HG03280 (cell line): Measurements from ENCODE around the gene RND1.
"Not testable (repeated sequence)": the region's sequence is repeated elsewhere in the genome, so short reads cannot be mapped to it uniquely, and the experiment has no call there.

Experiments
- ATAC-seq: cut with Tn5 transposase; IDR thresholded peaks from one replicate; pipeline ENCODE4 v1.9.1; 2021; ENCODE audit warnings: mild to moderate bottlenecking, moderate library complexity; ENCODE audit not compliant: unreplicated experiment

The RND1 gene

GRCh38 chr12:48865281-48866051 is at the start of gene RND1:
Gene RND1, minus strand, starts transcription at chr12:48865870. Its CDS starts 103 bp downstream, at chr12:48865767.
- ATAC-seq: peak; percentile 95

GRCh38 chr12:48910196-48910595 is 44.5 kb upstream of the RND1 start:
- ATAC-seq: no peak

GRCh38 chr12:48909698-48910097 is 44.0 kb upstream of the RND1 start:
- not testable (repeated sequence) for ATAC-seq

GRCh38 chr12:48907245-48907644 is 41.6 kb upstream of the RND1 start:
- ATAC-seq: no peak

GRCh38 chr12:48903982-48904411 is 38.3 kb upstream of the RND1 start:
- peak; percentile 76 for ATAC-seq

GRCh38 chr12:48903363-48903981 is 37.8 kb upstream of the RND1 start:
- no peak for ATAC-seq

GRCh38 chr12:48901278-48901677 is 35.6 kb upstream of the RND1 start:
- peak; percentile 64 for ATAC-seq

- no peak for ATAC-seq
Observed at GRCh38 chr12:48899651-48900050, 34.0 kb upstream of the RND1 start.

GRCh38 chr12:48894271-48894670 is 28.6 kb upstream of the RND1 start:
- no peak for ATAC-seq

GRCh38 chr12:48890657-48891418 is 25.2 kb upstream of the RND1 start:
- no peak for ATAC-seq

GRCh38 chr12:48889679-48890078 is 24.0 kb upstream of the RND1 start:
- no peak for ATAC-seq

- no peak for ATAC-seq
Observed at GRCh38 chr12:48883305-48884161, 17.9 kb upstream of the RND1 start.

- no peak for ATAC-seq
Observed at GRCh38 chr12:48882972-48883304, 17.3 kb upstream of the RND1 start.

- no peak for ATAC-seq
Observed at GRCh38 chr12:48882315-48882687, 16.6 kb upstream of the RND1 start.

- no peak for ATAC-seq
Observed at GRCh38 chr12:48881686-48882314, 16.1 kb upstream of the RND1 start.

GRCh38 chr12:48880647-48881046 is 15.0 kb upstream of the RND1 start:
- ATAC-seq: no peak

- no peak for ATAC-seq
Observed at GRCh38 chr12:48878548-48878947, 12.9 kb upstream of the RND1 start.

GRCh38 chr12:48875944-48876515 is 10.4 kb upstream of the RND1 start:
- ATAC-seq: no peak

- ATAC-seq: not testable (repeated sequence)
Observed at GRCh38 chr12:48873534-48873933, 7.9 kb upstream of the RND1 start.

GRCh38 chr12:48873096-48873495 is 7.4 kb upstream of the RND1 start:
- ATAC-seq: no peak
